OCI-LY1 (cell line): ENCODE results near the gene FBXO11.

Experiments used
- H2AFZ ChIP-seq: fragments of 200-600 bp; sonication (generic), shearing (Covaris generic); 2 replicates; pipeline ENCODE4 v1.6.0; 2014; ENCODE audit warnings: antibody characterized with exemption, mild to moderate bottlenecking, low read length
- H3F3A ChIP-seq: fragments of 200-600 bp; sonication (generic), shearing (Covaris generic); 2 replicates; pipeline ENCODE4 v1.6.0; 2014; ENCODE audit warnings: mild to moderate bottlenecking, antibody characterized with exemption, low read length, moderate library complexity; ENCODE audit not compliant: insufficient read depth
- H3K27ac ChIP-seq: fragments of 200-600 bp; sonication (generic); 2 replicates; pipeline ENCODE4 v1.5.1; 2014; ENCODE audit warnings: low read length, mixed run types, mild to moderate bottlenecking, low read depth; ENCODE audit not compliant: poor library complexity, severe bottlenecking
- H3K27me3 ChIP-seq: fragments of 200-600 bp; sonication (generic); 2 replicates; pipeline ENCODE4 v1.6.0; 2014; ENCODE audit warnings: antibody characterized with exemption, mild to moderate bottlenecking, low read length, moderate library complexity; ENCODE audit not compliant: insufficient read depth
- H3K36me3 ChIP-seq: fragments of 200-600 bp; sonication (generic); 2 replicates; pipeline ENCODE4 v1.6.1; 2014; ENCODE audit warnings: mild to moderate bottlenecking, antibody characterized with exemption, low read length, moderate library complexity, mixed read lengths; ENCODE audit not compliant: insufficient read depth
- H3K4me1 ChIP-seq: fragments of 200-600 bp; sonication (generic); 2 replicates; pipeline ENCODE4 v1.5.1; 2014; ENCODE audit warnings: mild to moderate bottlenecking, low read length, moderate library complexity; ENCODE audit not compliant: insufficient read depth, severe bottlenecking
- H3K4me2 ChIP-seq: fragments of 200-600 bp; sonication (generic), shearing (Covaris generic); 2 replicates; pipeline ENCODE4 v1.6.1; 2014; ENCODE audit warnings: low read length
- H3K4me3 ChIP-seq: fragments of 200-600 bp; sonication (generic); 2 replicates; pipeline ENCODE4 v1.5.1; 2014; ENCODE audit warnings: low read length, low read depth, mild to moderate bottlenecking, mixed read lengths; ENCODE audit not compliant: poor library complexity, severe bottlenecking
- H3K79me2 ChIP-seq: fragments of 200-600 bp; shearing (Covaris generic); 2 replicates; pipeline ENCODE4 v1.6.1; 2016; ENCODE audit warnings: mixed run types, low read length, mixed read lengths; ENCODE audit not compliant: insufficient read depth
- H3K9ac ChIP-seq: fragments of 200-600 bp; sonication (generic), shearing (Covaris generic); 2 replicates; pipeline ENCODE4 v1.6.1; 2014; ENCODE audit warnings: mild to moderate bottlenecking, low read length, mixed read lengths
- H3K9me2 ChIP-seq: fragments of 200-600 bp; sonication (generic), shearing (Covaris generic); 2 replicates; pipeline ENCODE4 v1.6.1; 2014; ENCODE audit warnings: low read depth, mild to moderate bottlenecking, low read length, mixed read lengths
- H3K9me3 ChIP-seq: fragments of 200-600 bp; shearing (Covaris generic); 2 replicates; pipeline ENCODE4 v1.6.1; 2014; ENCODE audit warnings: low read length, mixed read lengths
- H4K20me1 ChIP-seq: fragments of 200-600 bp; sonication (generic), shearing (Covaris generic); 2 replicates; pipeline ENCODE4 v1.6.0; 2016; ENCODE audit warnings: mild to moderate bottlenecking, low read length; ENCODE audit not compliant: insufficient read depth
- CTCF ChIP-seq: fragments of 200-600 bp; sonication (generic), shearing (Covaris generic); IDR thresholded peaks from 2 replicates; pipeline ENCODE4 v1.5.1; 2017; ENCODE audit warnings: mild to moderate bottlenecking, antibody characterized with exemption, low read length, moderate library complexity, mixed read lengths
- EZH2 ChIP-seq: fragments of 200-600 bp; sonication (generic), shearing (Covaris generic); IDR thresholded peaks from 2 replicates; pipeline ENCODE4 v1.8.0; 2017; ENCODE audit warnings: borderline replicate concordance, mixed run types, mild to moderate bottlenecking, antibody characterized with exemption, low read length, moderate library complexity, mixed read lengths

FBXO11 gene

GRCh38 chr2:47945046-47945781 is 38.9 kb upstream of the FBXO11 start:
- Histone ChIP-seq H3K79me2 (no peaks in the 10 kb centered on the region), H2AFZ (no peak overlapping the region), H3K9me3 (no peaks in the 10 kb centered on the region), H3K9me2 (no peaks in the 10 kb centered on the region), H3K27ac (no peak overlapping the region), H3F3A (no peaks in the 10 kb centered on the region), H3K9ac (no peak overlapping the region), H3K4me1 (no peaks in the 10 kb centered on the region), H3K27me3 (no peaks in the 10 kb centered on the region), H4K20me1 (no peaks in the 10 kb centered on the region), H3K36me3 (no peaks in the 10 kb centered on the region), H3K4me3 (no peak overlapping the region), H3K4me2 (no peak overlapping the region)
- no peak for TF ChIP-seq EZH2
- no peak for TF ChIP-seq CTCF

GRCh38 chr2:47941936-47942335 is 35.6 kb upstream of the FBXO11 start:
- no peak for TF ChIP-seq CTCF
- TF ChIP-seq EZH2 = no peak
- Histone ChIP-seq H3K9me3 (no peaks in the 10 kb centered on the region), H3K9me2 (no peaks in the 10 kb centered on the region)

GRCh38 chr2:47937677-47938076 is 31.4 kb upstream of the FBXO11 start:
- no peak overlapping the region for H3K4me3 ChIP-seq
- no peaks in the 10 kb centered on the region for H3K9me2 ChIP-seq
- no peaks in the 10 kb centered on the region for H4K20me1 ChIP-seq
- no peak overlapping the region for H3K9ac ChIP-seq
- H3K36me3 ChIP-seq = no peaks in the 10 kb centered on the region
- H3K79me2 ChIP-seq = no peaks in the 10 kb centered on the region
- no peak overlapping the region for H2AFZ ChIP-seq
- H3F3A ChIP-seq = no peaks in the 10 kb centered on the region
- no peaks in the 10 kb centered on the region for H3K4me1 ChIP-seq
- TF ChIP-seq EZH2 (no peak), CTCF (no peak)
- H3K4me2 ChIP-seq = no peak overlapping the region
- H3K9me3 ChIP-seq = no peaks in the 10 kb centered on the region
- no peak overlapping the region for H3K27ac ChIP-seq
- H3K27me3 ChIP-seq = no peaks in the 10 kb centered on the region

More at GRCh38 chr2:47941936-47942335, 35.6 kb upstream of the FBXO11 start:
- H3K27me3 ChIP-seq = no peaks in the 10 kb centered on the region
- no peak overlapping the region for H3K9ac ChIP-seq
- H3F3A ChIP-seq = no peaks in the 10 kb centered on the region
- H3K4me3 ChIP-seq = no peak overlapping the region
- H3K4me1 ChIP-seq = no peaks in the 10 kb centered on the region
- no peaks in the 10 kb centered on the region for H3K36me3 ChIP-seq
- no peak overlapping the region for H3K27ac ChIP-seq
- no peak overlapping the region for H2AFZ ChIP-seq
- H3K4me2 ChIP-seq = no peak overlapping the region
- no peaks in the 10 kb centered on the region for H4K20me1 ChIP-seq
- H3K79me2 ChIP-seq = no peaks in the 10 kb centered on the region
